HG03066 (cell line): ENCODE results near the gene LINGO1.

ENCODE experiments used
- ATAC-seq: cut with Tn5 transposase; IDR thresholded peaks from one replicate; pipeline ENCODE4 v1.9.1; 2021; ENCODE audit warnings: low read depth; ENCODE audit not compliant: unreplicated experiment

LINGO1 gene

GRCh38 chr15:77620297-77620696 lies 12.4 kb downstream of the LINGO1 start:
- no peak for ATAC-seq

GRCh38 chr15:77619883-77620282 lies 12.8 kb downstream of the LINGO1 start:
- no peak for ATAC-seq

GRCh38 chr15:77617476-77618230 lies 15.1 kb downstream of the LINGO1 start:
- no peak for ATAC-seq

- no peak for ATAC-seq
Measured at GRCh38 chr15:77616072-77616471, 16.6 kb downstream of the LINGO1 start.

GRCh38 chr15:77615472-77615871 lies 17.2 kb downstream of the LINGO1 start:
- no peak for ATAC-seq

- ATAC-seq = no peak
Measured at GRCh38 chr15:77614251-77614806, 18.4 kb downstream of the LINGO1 start.

GRCh38 chr15:77613814-77614213 lies 18.9 kb downstream of the LINGO1 start:
- ATAC-seq = no peak

GRCh38 chr15:77612958-77613601 lies 19.6 kb downstream of the LINGO1 start:
- ATAC-seq = no peak

GRCh38 chr15:77611767-77612166 lies 20.9 kb downstream of the LINGO1 start:
- ATAC-seq = no peak

GRCh38 chr15:77610731-77611130 lies 22.0 kb downstream of the LINGO1 start:
- ATAC-seq = no peak

- no peak for ATAC-seq
Measured at GRCh38 chr15:77609558-77609957, 23.2 kb downstream of the LINGO1 start.

- ATAC-seq = no peak
Measured at GRCh38 chr15:77608774-77609173, 23.9 kb downstream of the LINGO1 start.

GRCh38 chr15:77607894-77608261 lies 24.8 kb downstream of the LINGO1 start:
- no peak for ATAC-seq

- ATAC-seq = no peak
Measured at GRCh38 chr15:77607111-77607893, 25.4 kb downstream of the LINGO1 start.

- ATAC-seq = no peak
Measured at GRCh38 chr15:77606142-77607034, 26.3 kb downstream of the LINGO1 start.

- no peak for ATAC-seq
Measured at GRCh38 chr15:77605547-77605946, 27.2 kb downstream of the LINGO1 start.

- ATAC-seq = no peak
Measured at GRCh38 chr15:77604973-77605372, 27.7 kb downstream of the LINGO1 start.

- no peak for ATAC-seq
Measured at GRCh38 chr15:77603611-77604336, 28.9 kb downstream of the LINGO1 start.

GRCh38 chr15:77602800-77603199 lies 29.9 kb downstream of the LINGO1 start:
- no peak for ATAC-seq

GRCh38 chr15:77599899-77600298 lies 32.8 kb downstream of the LINGO1 start:
- no peak for ATAC-seq
